H1 (cell line): Measurements from ENCODE around the gene CUX1. TPM values are rescaled to one million over a fixed set of nuclear protein-coding genes. Genes with fewer than 3 reads are reported as not detected.

ENCODE experiments used
- CTCF ChIA-PET: fragments of 300-600 bp; sonication (Branson Sonifier 250); formaldehyde crosslinking; loops from one replicate; lab custom pipeline; 2021; ENCODE audit not compliant: partially characterized antibody; lab: Charles Lee
- POLR2A ChIA-PET: fragments of 300-600 bp; sonication (Branson Sonifier 250); formaldehyde crosslinking; loops from one replicate; lab custom pipeline; 2021; ENCODE audit warnings: inconsistent platforms; ENCODE audit not compliant: partially characterized antibody; lab: Charles Lee
- DNase-seq, 2 experiments: peaks; one replicate each; pipeline versions ENCODE4 v3.0.0 to v3.0.0-alpha.2; 2010 to 2022; ENCODE audit warnings: low spot score in 2 of 2, low read depth in 1 of 2, mixed read lengths in 1 of 2
- FAIRE-seq: peaks from 2 replicates; lab custom pipeline; 2011; peaks lifted over from hg19 to GRCh38; lab: Jason Lieb, UNC
- H2AFZ ChIP-seq: 2 replicates; pipeline ENCODE4 v1.8.1; 2012; ENCODE audit warnings: low read length, inconsistent platforms
- H2AK5ac ChIP-seq: 2 replicates; pipeline ENCODE4 v1.6.1; 2013; ENCODE audit warnings: low read depth, low read length
- H2BK120ac ChIP-seq: replicated peaks from 2 replicates; pipeline ENCODE3; 2013; ENCODE audit warnings: low read depth, low read length, inconsistent platforms
- H2BK12ac ChIP-seq: 2 replicates; pipeline ENCODE4 v1.6.1; 2013; ENCODE audit warnings: low read depth, low read length
- H2BK15ac ChIP-seq: 2 replicates; pipeline ENCODE4 v1.6.1; 2013; ENCODE audit warnings: low read length
- H2BK20ac ChIP-seq: 2 replicates; pipeline ENCODE4 v1.6.1; 2013; ENCODE audit warnings: low read length
- H2BK5ac ChIP-seq: 2 replicates; pipeline ENCODE4 v1.6.1; 2013; ENCODE audit warnings: low read depth, low read length
- H3K14ac ChIP-seq: 2 replicates; pipeline ENCODE4 v1.6.1; 2013; ENCODE audit warnings: inconsistent platforms; ENCODE audit not compliant: insufficient read length
- H3K18ac ChIP-seq: 2 replicates; pipeline ENCODE4 v1.6.1; 2013; ENCODE audit warnings: low read length; ENCODE audit errors: extremely low read depth
- H3K23ac ChIP-seq: 2 replicates; pipeline ENCODE4 v1.6.1; 2013; ENCODE audit warnings: inconsistent platforms; ENCODE audit not compliant: insufficient read length
- H3K23me2 ChIP-seq: 2 replicates; pipeline ENCODE4 v1.6.1; 2013; ENCODE audit warnings: low read depth, low read length
- H3K27ac ChIP-seq: 2 replicates; pipeline ENCODE4 v1.6.1; 2011; ENCODE audit warnings: low read depth, low read length, inconsistent platforms
- H3K27me3 ChIP-seq, 4 experiments: replicated peaks in 1 of 4; 1 replicate in 1 of 4; 2 replicates in 3 of 4; pipeline versions ENCODE4 v1.6.1 to v1.8.1; 2011 to 2013; ENCODE audit warnings: low read length in 3 of 4, mild to moderate bottlenecking in 3 of 4, inconsistent platforms in 2 of 4, mixed read lengths in 2 of 4, moderate library complexity in 1 of 4; ENCODE audit not compliant: control insufficient read depth in 3 of 4, insufficient read depth in 3 of 4; ENCODE audit errors: extremely low read depth in 1 of 4
- H3K36me3 ChIP-seq, 4 experiments: 2 replicates each; pipeline versions ENCODE4 v1.6.1 to v1.8.1; 2011 to 2013; ENCODE audit warnings: mild to moderate bottlenecking in 4 of 4, low read length in 3 of 4, moderate library complexity in 2 of 4, control low read depth in 1 of 4, inconsistent platforms in 1 of 4; ENCODE audit not compliant: insufficient read depth in 4 of 4, control insufficient read depth in 2 of 4
- H3K4ac ChIP-seq: replicated peaks from 2 replicates; pipeline ENCODE3; 2013; ENCODE audit warnings: low read length, low read depth, mixed read lengths, inconsistent platforms; ENCODE audit not compliant: insufficient read length
- H3K4me1 ChIP-seq, 4 experiments: replicated peaks in 1 of 4; 1 replicate in 1 of 4; 2 replicates in 3 of 4; pipeline versions ENCODE4 v1.6.1 to v1.8.1; 2011 to 2013; ENCODE audit warnings: low read length in 3 of 4, inconsistent platforms in 2 of 4, mixed read lengths in 1 of 4; ENCODE audit not compliant: insufficient read depth in 4 of 4, control insufficient read depth in 3 of 4
- H3K4me2 ChIP-seq, 2 experiments: 2 replicates each; pipeline versions ENCODE4 v1.6.1 to v1.8.1; 2011 to 2013; ENCODE audit warnings: low read depth in 2 of 2, low read length in 2 of 2, control low read depth in 1 of 2, inconsistent platforms in 1 of 2, mild to moderate bottlenecking in 1 of 2; ENCODE audit not compliant: insufficient read depth in 1 of 2
- H3K4me3 ChIP-seq, 4 experiments: fragments of 200-600, 300-600 bp in 1 of 4; sonication (generic), shearing (Covaris generic), sonication (Bioruptor Twin) in 1 of 4; 2 replicates each; pipeline versions ENCODE4 v1.5.1 to v1.8.1; 2011 to 2016; ENCODE audit warnings: low read length in 4 of 4, low read depth in 3 of 4, control low read depth in 2 of 4, inconsistent platforms in 2 of 4, mild to moderate bottlenecking in 2 of 4, mixed read lengths in 1 of 4, moderate library complexity in 1 of 4; ENCODE audit not compliant: insufficient read depth in 2 of 4; ENCODE audit errors: extremely low read depth in 1 of 4
- H3K56ac ChIP-seq: replicated peaks from 2 replicates; pipeline ENCODE3; 2013; ENCODE audit warnings: low read depth, mild to moderate bottlenecking, mixed read lengths, low read length, inconsistent platforms; ENCODE audit not compliant: insufficient read length
- H3K79me1 ChIP-seq: 2 replicates; pipeline ENCODE4 v1.6.1; 2013; ENCODE audit warnings: low read depth, low read length, control low read depth
- H3K79me2 ChIP-seq, 2 experiments: 2 replicates each; pipeline versions ENCODE4 v1.6.1 to v1.8.1; 2012 to 2013; ENCODE audit warnings: low read length in 2 of 2, mild to moderate bottlenecking in 2 of 2, inconsistent platforms in 1 of 2; ENCODE audit not compliant: insufficient read depth in 2 of 2, control insufficient read depth in 1 of 2
- H3K9ac ChIP-seq, 4 experiments: replicated peaks in 1 of 4; 1 replicate in 1 of 4; 2 replicates in 3 of 4; pipeline versions ENCODE4 v1.6.1 to v1.8.1; 2011 to 2013; ENCODE audit warnings: low read depth in 3 of 4, low read length in 3 of 4, control low read depth in 2 of 4, mild to moderate bottlenecking in 2 of 4, moderate library complexity in 2 of 4, inconsistent platforms in 1 of 4; ENCODE audit errors: extremely low read depth in 1 of 4
- H3K9me3 ChIP-seq, 2 experiments: 2 replicates each; pipeline versions ENCODE4 v1.6.1 to v1.8.1; 2012 to 2013; ENCODE audit warnings: mild to moderate bottlenecking in 2 of 2, moderate library complexity in 2 of 2, control low read depth in 1 of 2, inconsistent platforms in 1 of 2, low read depth in 1 of 2, low read length in 1 of 2, mixed read lengths in 1 of 2; ENCODE audit not compliant: insufficient read depth in 2 of 2
- H4K20me1 ChIP-seq, 2 experiments: replicated peaks in 1 of 2; 2 replicates each; pipeline versions ENCODE3 to v1.8.1; 2011 to 2013; ENCODE audit warnings: inconsistent platforms in 2 of 2, low read length in 2 of 2, mild to moderate bottlenecking in 1 of 2; ENCODE audit not compliant: insufficient read depth in 2 of 2, control insufficient read depth in 1 of 2
- H4K5ac ChIP-seq: 2 replicates; pipeline ENCODE4 v1.6.1; 2013; ENCODE audit warnings: low read length, low read depth, mixed read lengths, inconsistent platforms; ENCODE audit not compliant: insufficient read length
- H4K8ac ChIP-seq: 2 replicates; pipeline ENCODE4 v1.8.0; 2013; ENCODE audit warnings: mild to moderate bottlenecking, moderate library complexity, low read length, inconsistent platforms; ENCODE audit not compliant: insufficient read depth; ENCODE audit errors: extremely low read depth
- H4K91ac ChIP-seq: replicated peaks from 2 replicates; pipeline ENCODE3; 2013; ENCODE audit warnings: low read length, mixed read lengths, inconsistent platforms; ENCODE audit not compliant: insufficient read length
- EP300 ChIP-seq, 2 experiments: IDR thresholded peaks; 1 replicate in 1 of 2; 2 replicates in 1 of 2; pipeline ENCODE4 v1.6.1; 2011 to 2012; ENCODE audit warnings: low read depth in 2 of 2, low read length in 2 of 2, mild to moderate bottlenecking in 2 of 2, borderline replicate concordance in 1 of 2, inconsistent platforms in 1 of 2, moderate library complexity in 1 of 2
- EZH2 ChIP-seq: fragments of 200-600 bp; sonication (generic); IDR thresholded peaks from 2 replicates; pipeline ENCODE4 v1.7.1; 2012; ENCODE audit warnings: low read depth, mild to moderate bottlenecking, moderate library complexity, low read length, inconsistent platforms; ENCODE audit not compliant: severe bottlenecking
- WGBS, 2 experiments: shearing (Covaris generic) in 1 of 2; methylation state at CpG; one replicate each; pipeline versions ENCODE4 v1.1.6 to v1.1.7; 2013 to 2015; ENCODE audit warnings: low lambda C conversion rate in 2 of 2, mixed read lengths in 2 of 2, inconsistent platforms in 1 of 2, low coverage in 1 of 2, missing lambda C conversion rate in 1 of 2; ENCODE audit not compliant: insufficient replicate concordance in 2 of 2, insufficient coverage in 1 of 2, insufficient read length in 1 of 2; ENCODE audit errors: extremely low coverage in 1 of 2, missing lambda C conversion rate in 1 of 2; 5-methylcytosine and 5-hydroxymethylcytosine counted together
- polyA plus RNA-seq, 7 experiments: library from polyadenylated mRNA; depleted of rRNA in 3 of 7; stranded (reverse) in 5 of 7; unstranded in 2 of 7; fragments of >200 nt in 5 of 7; fragments of 200-250 nt in 2 of 7; gene quantifications; 1 replicate in 5 of 7; 2 replicates in 1 of 7; 4 replicates in 1 of 7; pipeline versions ENCODE4 v1.2.1 to v1.2.3, GENCODE V29; 2011 to 2013; ENCODE audit warnings: missing spikeins in 2 of 7, mixed read lengths in 2 of 7
- total RNA-seq: library from RNA; stranded (reverse); fragmentation: NEBNext Ultra II Directional; extraction: Animal tissue kit (Norgen Biotek cat#: 25700); gene quantifications from 2 replicates; pipeline ENCODE4 v1.2.1, GENCODE V29; 2021
- TF ChIP-seq, protein P1 (sequence below): IDR thresholded peaks from 2 replicates; pipeline ENCODE4 v1.6.1; 2011; ENCODE audit warnings: low read length, improper control_type of control experiment

Gene CUX1
- total and polyA plus RNA-seq, 2 of the 8 experiments (the other 6 are each of a cell fraction or from before 2014, with no cell fraction given): 21.6 to 65.9 TPM

DNA sequence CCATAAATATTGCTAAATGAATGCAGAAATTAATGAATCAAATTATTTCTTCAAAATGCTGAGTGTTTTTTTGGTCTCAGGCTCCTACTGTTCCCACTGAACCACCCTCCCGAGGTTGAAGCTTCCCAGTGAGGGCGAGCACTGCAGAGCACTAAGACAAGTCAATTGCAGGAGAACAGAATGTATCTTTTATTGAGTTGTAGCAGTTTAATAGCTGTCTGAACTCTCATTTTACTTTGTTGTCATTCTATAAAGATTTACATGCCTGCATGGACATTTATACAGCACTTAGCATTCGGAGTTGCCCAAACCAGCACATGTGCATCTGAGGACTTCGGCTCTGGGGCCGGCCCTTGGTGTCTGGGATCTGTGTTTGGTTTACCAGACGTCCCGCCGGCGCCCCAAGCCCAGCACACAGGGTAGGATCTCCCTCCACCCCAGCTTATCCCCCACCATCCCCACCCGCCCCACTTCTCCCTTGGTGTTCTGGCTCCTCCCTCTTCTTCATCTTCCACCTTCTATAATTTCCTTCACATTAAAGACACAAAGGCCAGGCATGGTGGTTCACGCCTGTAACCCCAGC, 258.2 kb downstream of the CUX1 start:
- H4K20me1 ChIP-seq: no peaks in the 10 kb centered on the region
- no peak overlapping the region for H3K23ac ChIP-seq
- H3K56ac ChIP-seq: no peak overlapping the region
- no peak overlapping the region for H3K4ac ChIP-seq
- no peaks in the 10 kb centered on the region for H3K23me2 ChIP-seq
- H3K79me2 ChIP-seq: no peaks in the 10 kb centered on the region; a peak in 1 of 4 replicates
- DNase-seq (no peak), FAIRE-seq (no peak)
- ChIA-PET POLR2A (no interaction called here), CTCF (interaction anchor here (0.7 to 1.1 kb wide), 3 partner anchors 12 to 353 kb away, joined by 3 to 4 read pairs (median 3); no protein-coding TSS in a partner anchor)
- no peak overlapping the region for H3K14ac ChIP-seq
- H2AK5ac ChIP-seq: no peak overlapping the region
- H2BK120ac ChIP-seq: no peak overlapping the region
- H3K27me3 ChIP-seq: no peaks in the 10 kb centered on the region
- H3K79me1 ChIP-seq: no peaks in the 10 kb centered on the region
- WGBS, 2 experiments: 97% methylated on average over 10 of the region's 11 CpGs; no CpG with 5 or more reads in 1 of the 2 experiments
- H2BK20ac ChIP-seq: no peak overlapping the region
- H2BK15ac ChIP-seq: no peak overlapping the region
- no peak overlapping the region for H3K9ac ChIP-seq
- peaks cover 5 to 7% of the 10 kb centered on the region in 2 experiments; a peak in 2 of 4 replicates for H3K9me3 ChIP-seq
- H3K4me3 ChIP-seq: no peak overlapping the region
- H4K5ac ChIP-seq: no peak overlapping the region
- TF ChIP-seq EZH2 (no peak), EP300 (IDR thresholded peaks at IDR 0.05; ENCODE audit: borderline replicate concordance in 1 of 2, low read depth in 2 of 2, low read length in 2 of 2) (no peak)
- TF ChIP-seq, protein P1, sequence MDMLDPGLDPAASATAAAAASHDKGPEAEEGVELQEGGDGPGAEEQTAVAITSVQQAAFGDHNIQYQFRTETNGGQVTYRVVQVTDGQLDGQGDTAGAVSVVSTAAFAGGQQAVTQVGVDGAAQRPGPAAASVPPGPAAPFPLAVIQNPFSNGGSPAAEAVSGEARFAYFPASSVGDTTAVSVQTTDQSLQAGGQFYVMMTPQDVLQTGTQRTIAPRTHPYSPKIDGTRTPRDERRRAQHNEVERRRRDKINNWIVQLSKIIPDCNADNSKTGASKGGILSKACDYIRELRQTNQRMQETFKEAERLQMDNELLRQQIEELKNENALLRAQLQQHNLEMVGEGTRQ: no peak
- peaks cover 0 to 10% (median 4%) of the 10 kb centered on the region in 4 experiments; a peak in 2 of 8 replicates for H3K36me3 ChIP-seq
- H4K8ac ChIP-seq: no peak overlapping the region
- no peak overlapping the region for H3K27ac ChIP-seq
- H2BK5ac ChIP-seq: no peak overlapping the region
- H3K4me1 ChIP-seq: peaks cover 5 to 16% (median 9%) of the 10 kb centered on the region in 4 experiments; a peak in 5 of 7 replicates
- H3K4me2 ChIP-seq: no peak overlapping the region
- H2BK12ac ChIP-seq: no peak overlapping the region
- H3K18ac ChIP-seq: no peak overlapping the region
- no peak overlapping the region for H4K91ac ChIP-seq
- no peak overlapping the region for H2AFZ ChIP-seq
